PC-9 (cell line): ENCODE measurements around the gene MRPL43. TPM values are rescaled to one million over a fixed set of nuclear protein-coding genes. Genes with fewer than 3 reads are reported as not detected.
A peak's percentile ranks its signal among the peaks of the same experiment; 100 is the strongest.

Source experiments
- BruUV-seq: library from RNA; stranded (reverse); fragments of 400-500 nt; replicated peaks from 2 replicates; lab custom pipeline; 2021; lab: Mats Ljungman, UMichigan
- CTCF ChIA-PET: fragments of 300-600 bp; sonication (Branson Sonifier 250); formaldehyde crosslinking; loops from one replicate; lab custom pipeline; 2022; ENCODE audit warnings: antibody characterized with exemption; lab: Charles Lee
- POLR2A ChIA-PET: fragments of 300-600 bp; sonication (Branson Sonifier 250); formaldehyde crosslinking; loops from one replicate; lab custom pipeline; 2022; ENCODE audit warnings: antibody characterized with exemption; ENCODE audit not compliant: unreplicated experiment; lab: Charles Lee
- DNase-seq, 2 experiments: peaks; one replicate each; pipeline versions ENCODE4 v3.0.0 to v3.0.0-alpha.2; 2015 to 2022; ENCODE audit warnings: mixed read lengths in 1 of 2
- H2AFZ ChIP-seq: fragments of 200-600 bp; sonication (generic); 2 replicates; pipeline ENCODE4 v1.8.1; 2017; ENCODE audit warnings: antibody characterized with exemption
- H3F3A ChIP-seq: fragments of 200-600 bp; sonication (generic); 2 replicates; pipeline ENCODE4 v1.8.1; 2017; ENCODE audit warnings: antibody characterized with exemption, mild to moderate bottlenecking, low read depth; ENCODE audit not compliant: insufficient read depth
- H3K27ac ChIP-seq: fragments of 200-600 bp; sonication (generic); 2 replicates; pipeline ENCODE4 v1.6.1; 2016; ENCODE audit warnings: mixed run types
- H3K27me3 ChIP-seq: fragments of 200-600 bp; sonication (generic); 2 replicates; pipeline ENCODE4 v1.6.1; 2016; ENCODE audit warnings: low read depth, mixed run types; ENCODE audit not compliant: insufficient read depth
- H3K36me3 ChIP-seq: fragments of 200-600 bp; sonication (generic); 2 replicates; pipeline ENCODE4 v1.6.1; 2016; ENCODE audit warnings: low read depth, mixed run types
- H3K4me1 ChIP-seq: fragments of 200-600 bp; sonication (generic); replicated peaks from 2 replicates; pipeline ENCODE4 v1.6.1; 2016; ENCODE audit warnings: mixed run types; ENCODE audit not compliant: insufficient read depth
- H3K4me2 ChIP-seq: fragments of 200-600 bp; sonication (generic); 2 replicates; pipeline ENCODE4 v1.6.1; 2017; ENCODE audit warnings: mixed run types
- H3K4me3 ChIP-seq: fragments of 200-600 bp; sonication (generic); 2 replicates; pipeline ENCODE4 v1.6.1; 2016; ENCODE audit warnings: mixed run types
- H3K79me2 ChIP-seq: fragments of 200-600 bp; sonication (generic); 2 replicates; pipeline ENCODE4 v1.6.1; 2017; ENCODE audit warnings: low read depth, mixed run types
- H3K9me2 ChIP-seq: fragments of 200-600 bp; sonication (generic); 2 replicates; pipeline ENCODE4 v1.8.1; 2017; ENCODE audit warnings: mild to moderate bottlenecking; ENCODE audit not compliant: insufficient read depth
- H3K9me3 ChIP-seq: fragments of 200-600 bp; sonication (generic); 2 replicates; pipeline ENCODE4 v1.8.1; 2016; ENCODE audit warnings: low read depth; ENCODE audit not compliant: insufficient read depth
- H4K20me1 ChIP-seq: fragments of 200-600 bp; sonication (generic); 2 replicates; pipeline ENCODE4 v1.8.1; 2017; ENCODE audit not compliant: insufficient read depth
- CTCF ChIP-seq: fragments of 200-600 bp; sonication (generic); conservative IDR thresholded peaks from 2 replicates; pipeline ENCODE4 v1.6.1; 2017; ENCODE audit warnings: mixed run types, antibody characterized with exemption, mild to moderate bottlenecking, moderate library complexity
- EZH2 ChIP-seq: fragments of 200-600 bp; sonication (generic); IDR thresholded peaks from 2 replicates; pipeline ENCODE4 v1.8.0; 2017; ENCODE audit warnings: antibody characterized with exemption, low read depth
- intact Hi-C: fragments of 100-400 bp; cut with micrococcal nuclease; formaldehyde crosslinking; loops from one replicate; pipeline ENCODE4 v1.10.0; 2022; ENCODE audit not compliant: unreplicated experiment
- total RNA-seq: library from RNA; stranded (reverse); gene quantifications from 2 replicates; pipeline ENCODE4 v1.2.3, GENCODE V29; 2021

MRPL43 gene
- total RNA-seq, 1 experiment from 2014 or later = 45.7 TPM

- Histone ChIP-seq H3K9me2 (no peaks in the 10 kb centered on the region), H3K4me2 (peak overlapping the region; percentile 98), H3K4me3 (peak overlapping the region; percentile 82), H3K4me1 (peaks cover 15% of the 10 kb centered on the region), H3K79me2 (no peaks in the 10 kb centered on the region), H4K20me1 (no peaks in the 10 kb centered on the region), H3K27ac (peak overlapping the region; percentile 52), H3K36me3 (no peaks in the 10 kb centered on the region), H3K9me3 (no peaks in the 10 kb centered on the region), H3K27me3 (no peaks in the 10 kb centered on the region), H2AFZ (peak overlapping the region; percentile 84), H3F3A (peaks cover 16% of the 10 kb centered on the region; the same call in 1 of the 2 replicates)
- ChIA-PET CTCF (no interaction called here), POLR2A (no interaction called here)
- no peak for TF ChIP-seq EZH2
- TF ChIP-seq CTCF = no peak
- no TSS peak for BruUV-seq
- DNase-seq = peak; percentile 61 to 63
- intact Hi-C loops = loop anchor here (5.0 kb wide), 1 partner anchor 35 kb away; no protein-coding TSS in a partner anchor
These were observed 45.4 kb upstream of the MRPL43 start for GRCh38 chr10:101032637-101033224.

DNA sequence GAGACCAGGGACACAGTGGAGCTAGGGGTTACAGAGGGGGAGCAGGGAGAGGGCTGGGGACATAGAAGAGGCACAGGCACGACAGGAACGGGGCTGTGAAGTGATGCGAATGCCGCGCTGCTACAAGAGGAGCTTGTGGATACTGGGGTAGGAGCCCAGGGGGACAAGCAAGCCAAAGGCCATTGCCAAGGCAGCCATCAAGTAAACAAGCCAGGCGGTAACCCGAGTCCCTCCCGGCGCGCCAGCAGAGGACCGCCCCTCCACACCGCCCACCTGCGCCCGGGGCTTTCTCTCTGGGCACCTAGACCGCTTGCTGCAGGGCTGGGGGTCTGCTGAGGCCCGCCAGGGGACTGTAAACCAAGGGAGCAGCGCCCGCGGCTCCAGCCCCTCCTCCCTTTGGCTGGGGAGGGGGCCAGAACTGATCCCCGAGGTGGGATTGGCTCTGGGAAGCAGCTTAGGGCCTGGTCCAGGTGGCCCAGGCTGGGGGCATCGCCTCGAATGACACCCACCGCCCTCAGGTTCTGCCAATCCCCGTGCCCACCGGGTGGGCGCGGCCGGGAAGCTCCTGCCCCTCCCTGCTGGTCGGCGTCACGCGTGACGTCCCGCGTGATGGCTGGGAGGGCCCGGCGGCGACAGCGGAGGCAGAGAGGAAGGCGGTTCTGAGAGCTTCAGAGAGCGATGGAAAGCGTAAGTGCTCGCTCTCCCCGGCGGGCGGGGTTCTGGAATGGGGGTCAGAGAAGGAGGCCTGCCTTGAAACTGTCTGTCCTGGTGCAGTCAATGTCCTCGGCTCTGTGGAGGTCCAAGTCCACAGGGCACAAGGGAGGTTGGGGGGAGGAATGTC is 44.7 kb upstream of the MRPL43 start:
- POLR2A ChIA-PET = interaction anchor here (0.6 to 0.7 kb wide), 2 partner anchors 9 to 11 kb away, joined by 4 to 5 read pairs; no protein-coding TSS in a partner anchor
- no peaks in the 10 kb centered on the region for H3K36me3 ChIP-seq
- peak overlapping the region; percentile 98 for H3K4me2 ChIP-seq
- peak overlapping the region; percentile 52 for H3K27ac ChIP-seq
- CTCF ChIA-PET = interaction anchor here (0.6 to 0.9 kb wide), 2 partner anchors 14 to 18 kb away, joined by 4 to 5 read pairs; no protein-coding TSS in a partner anchor
- H3K9me2 ChIP-seq = no peaks in the 10 kb centered on the region
- H3K4me3 ChIP-seq = peak overlapping the region; percentile 82
- H3K4me1 ChIP-seq = peaks cover 15% of the 10 kb centered on the region
- TF ChIP-seq CTCF (no peak), EZH2 (no peak)
- H3K79me2 ChIP-seq = no peaks in the 10 kb centered on the region
- TSS peak; percentile 55 for BruUV-seq
- intact Hi-C loops = loop anchor here (5.0 kb wide), 1 partner anchor 35 kb away; no protein-coding TSS in a partner anchor
- peak; percentile 35 to 46 for DNase-seq
- H3K9me3 ChIP-seq = no peaks in the 10 kb centered on the region
- no peaks in the 10 kb centered on the region for H4K20me1 ChIP-seq
- H2AFZ ChIP-seq = peak overlapping the region; percentile 84
- peaks cover 16% of the 10 kb centered on the region; the same call in 1 of the 2 replicates for H3F3A ChIP-seq
- no peaks in the 10 kb centered on the region for H3K27me3 ChIP-seq

GRCh38 chr10:101031128-101031795 is 44.0 kb upstream of the MRPL43 start, which contains the start of the genes PDZD7 and SFXN3:
Gene PDZD7 (minus strand): TSS chr10:101031129. CDS start chr10:101030219, 910 bp downstream.
Gene SFXN3 (plus strand): TSS chr10:101031234. CDS start chr10:101034695, 3,461 bp downstream.
- H3K4me3 ChIP-seq = peak within 1 kb of the TSS; percentile 82
- no peaks in the 10 kb centered on the region for H3K79me2 ChIP-seq
- peak; percentile 74 to 91 for DNase-seq
- TF ChIP-seq CTCF = no peak
- TF ChIP-seq EZH2 = no peak
- no peaks in the 10 kb centered on the region for H3K36me3 ChIP-seq
- H3K9me2 ChIP-seq = no peaks in the 10 kb centered on the region
- no peaks in the 10 kb centered on the region for H3K9me3 ChIP-seq
- ChIA-PET CTCF (interaction anchor here (0.6 to 0.9 kb wide), 6 partner anchors 10 to 111 kb away, joined by 3 to 17 read pairs (median 4); no protein-coding TSS in a partner anchor), POLR2A (interaction anchor here (0.6 to 0.7 kb wide), 3 partner anchors 20 to 871 kb away, joined by 3 to 6 read pairs (median 5); no protein-coding TSS in a partner anchor)
- H3F3A ChIP-seq = peaks cover 16% of the 10 kb centered on the region; the same call in 1 of the 2 replicates
- peak within 1 kb of the TSS; percentile 98 for H3K4me2 ChIP-seq
- intact Hi-C loops = loop anchor here (5.0 kb wide), 1 partner anchor 36 kb away; no protein-coding TSS in a partner anchor
- BruUV-seq = no TSS peak
- H3K27me3 ChIP-seq = no peaks in the 10 kb centered on the region
- H4K20me1 ChIP-seq = no peaks in the 10 kb centered on the region
- H3K4me1 ChIP-seq = peaks cover 15% of the 10 kb centered on the region
- H2AFZ ChIP-seq = peak within 1 kb of the TSS; percentile 84
- H3K27ac ChIP-seq = peak within 1 kb of the TSS; percentile 52
